Occipital lobe (tissue), 2 donors: ENCODE results near the gene ALDOC. TPM values are rescaled to one million over a fixed set of nuclear protein-coding genes. Genes with fewer than 3 reads are reported as not detected.

Source experiments
- DNase-seq: peaks from one replicate; lab custom pipeline; 2025; lab: John Stamatoyannopoulos, UW
- total RNA-seq: library from RNA; depleted of rRNA; stranded (reverse); fragments of >200 nt; gene quantifications from one replicate; pipeline ENCODE4 v1.2.3, GENCODE V29; 2014

Gene ALDOC
- total RNA-seq, 1 donor from 2014 or later, result 78.1 TPM

DNA sequence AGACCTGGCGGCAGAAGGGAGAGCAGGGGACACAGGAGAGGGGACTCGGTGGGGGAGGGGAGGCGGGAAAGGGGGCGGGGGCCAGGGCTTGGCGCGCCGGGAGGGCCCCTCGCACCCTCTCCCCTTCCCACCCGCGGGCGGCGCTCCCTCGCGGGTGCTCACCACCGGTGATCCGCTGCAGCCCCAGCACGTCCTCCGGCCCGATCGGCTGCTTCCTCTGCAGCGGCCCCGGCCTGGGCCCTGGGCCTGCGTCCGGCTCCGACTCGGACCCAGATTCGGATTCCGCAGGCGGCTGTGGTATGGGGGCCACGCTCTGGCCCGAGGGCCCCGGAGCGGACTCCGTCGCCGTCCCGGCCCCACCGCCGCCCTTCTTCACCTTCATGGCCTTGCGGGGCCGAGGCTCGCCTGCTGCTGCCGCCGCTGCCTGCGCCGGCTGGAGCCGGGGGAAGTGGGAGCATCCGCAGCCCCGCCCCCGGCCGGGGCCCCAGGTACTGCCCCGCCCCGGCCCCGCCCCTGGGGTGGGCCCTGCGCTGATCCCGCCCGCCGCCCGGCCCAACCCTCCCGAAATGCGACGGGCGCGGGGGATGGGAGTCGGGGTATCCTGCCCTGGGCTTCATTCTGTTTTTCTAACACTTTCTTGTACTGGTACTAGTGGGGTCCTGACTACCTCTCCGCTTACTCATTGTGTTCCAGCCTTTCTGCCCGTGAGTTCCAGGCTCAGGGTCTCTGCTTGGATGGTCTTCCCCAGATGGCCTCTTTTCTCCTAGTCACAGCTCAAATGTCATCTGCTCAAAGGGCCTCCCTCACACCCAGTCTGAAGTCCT is 24.3 kb downstream of the ALDOC start, which contains the start of gene UNC119:
TSS of gene UNC119 (minus strand) at position 449 of the 824 bp plus-strand sequence. CDS start at position 382, 67 bp downstream.
- DNase-seq, result peak; percentile 52

DNA sequence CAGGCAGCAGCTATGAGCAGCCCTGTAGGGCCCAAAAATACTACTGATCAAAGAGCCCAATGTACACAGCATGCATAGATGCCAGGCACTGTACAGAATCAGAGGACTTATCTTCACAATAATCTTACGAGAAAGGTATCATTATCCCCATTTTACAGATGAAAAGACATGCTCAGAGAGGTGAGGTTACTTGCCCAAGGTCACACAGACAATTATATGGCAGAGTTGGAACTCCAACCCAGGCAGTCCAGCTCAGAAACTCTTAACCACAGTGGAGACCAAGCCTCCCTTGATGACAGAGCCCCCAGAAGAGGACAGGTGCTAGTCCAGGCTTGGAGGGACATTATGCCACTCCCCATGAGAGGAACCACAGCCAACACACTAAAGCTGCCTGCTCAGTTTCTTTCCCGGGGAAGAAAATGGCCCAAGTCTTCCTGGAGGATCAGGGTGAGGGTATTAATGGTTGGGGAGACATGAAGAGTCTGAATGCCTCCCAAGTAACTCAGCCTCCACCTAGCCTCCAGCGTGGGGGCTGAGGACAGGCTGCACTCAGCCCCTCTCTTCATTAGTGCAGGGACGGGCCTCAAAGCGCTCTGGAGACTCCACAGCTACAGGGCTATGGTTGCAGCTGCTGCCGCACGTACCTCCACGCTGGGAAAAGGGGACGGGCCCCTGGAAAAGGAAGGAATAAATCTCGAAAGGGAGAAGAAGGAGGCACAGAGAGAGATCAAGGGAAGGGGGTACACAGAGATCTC is 25.1 kb downstream of the ALDOC start:
- DNase-seq, result no peak

DNA sequence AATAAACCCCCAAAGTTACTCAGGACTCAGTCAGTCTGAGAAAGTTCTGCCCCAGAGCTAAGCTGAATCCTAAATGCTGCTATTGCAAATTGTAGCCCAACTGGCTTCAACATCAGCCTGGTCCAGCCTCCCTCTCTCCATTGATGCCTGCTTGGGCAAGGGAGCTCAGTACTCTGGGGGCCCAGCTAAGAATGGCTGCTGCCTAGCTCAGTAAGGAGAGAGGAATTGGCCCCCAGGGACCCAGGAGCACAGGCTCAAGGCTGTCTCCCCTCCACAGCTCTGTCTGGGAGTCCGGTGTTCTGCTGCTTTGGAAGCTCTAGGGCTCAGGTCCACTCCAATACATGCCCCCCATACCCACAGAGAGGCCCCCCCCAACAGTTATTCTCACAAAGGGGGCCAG is 25.8 kb downstream of the ALDOC start:
- DNase-seq, result no peak

DNA sequence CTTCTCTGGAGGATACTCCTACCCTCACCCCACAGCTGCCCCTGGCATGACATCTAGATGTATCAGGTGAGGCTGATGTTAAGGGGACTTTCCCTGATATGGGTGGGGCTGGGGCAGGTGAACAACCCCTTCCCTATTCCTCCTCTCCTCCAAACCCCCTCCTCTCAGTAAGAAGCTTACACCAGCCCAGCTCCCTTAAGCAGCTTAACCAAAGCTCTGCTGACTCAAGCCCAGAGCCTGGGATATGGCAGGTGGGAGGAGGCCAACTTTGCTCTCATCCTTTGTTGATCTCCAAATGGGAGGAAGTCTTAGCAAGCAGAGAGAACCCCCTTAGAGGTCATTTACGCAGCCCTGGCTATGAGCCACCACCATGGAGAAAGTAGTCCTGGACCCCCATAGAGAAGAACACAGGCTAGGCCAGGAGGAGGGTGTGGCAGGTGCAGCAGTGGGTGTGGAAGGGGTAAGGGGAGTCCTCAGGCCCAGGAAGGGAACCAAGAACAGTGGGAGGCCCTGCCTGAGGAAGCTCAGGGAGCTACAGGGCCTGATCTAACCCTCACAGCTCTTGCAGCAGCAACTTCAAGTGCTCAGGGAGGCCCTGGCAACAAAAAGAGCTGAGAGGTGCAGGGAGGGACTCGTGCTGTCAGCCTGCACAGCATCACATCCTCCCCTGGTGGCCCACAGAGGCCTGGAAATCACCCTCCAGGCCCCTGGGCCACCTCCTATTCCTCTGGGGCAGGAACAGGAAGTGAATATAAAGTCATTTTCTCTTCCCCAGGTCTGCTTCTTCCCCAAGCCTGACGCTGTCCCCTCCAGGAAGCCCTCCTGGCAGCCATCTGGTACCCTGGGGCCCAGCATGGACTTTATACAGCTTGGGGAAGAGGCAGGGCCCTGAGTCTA is 27.2 kb downstream of the ALDOC start:
- no peak for DNase-seq

DNA sequence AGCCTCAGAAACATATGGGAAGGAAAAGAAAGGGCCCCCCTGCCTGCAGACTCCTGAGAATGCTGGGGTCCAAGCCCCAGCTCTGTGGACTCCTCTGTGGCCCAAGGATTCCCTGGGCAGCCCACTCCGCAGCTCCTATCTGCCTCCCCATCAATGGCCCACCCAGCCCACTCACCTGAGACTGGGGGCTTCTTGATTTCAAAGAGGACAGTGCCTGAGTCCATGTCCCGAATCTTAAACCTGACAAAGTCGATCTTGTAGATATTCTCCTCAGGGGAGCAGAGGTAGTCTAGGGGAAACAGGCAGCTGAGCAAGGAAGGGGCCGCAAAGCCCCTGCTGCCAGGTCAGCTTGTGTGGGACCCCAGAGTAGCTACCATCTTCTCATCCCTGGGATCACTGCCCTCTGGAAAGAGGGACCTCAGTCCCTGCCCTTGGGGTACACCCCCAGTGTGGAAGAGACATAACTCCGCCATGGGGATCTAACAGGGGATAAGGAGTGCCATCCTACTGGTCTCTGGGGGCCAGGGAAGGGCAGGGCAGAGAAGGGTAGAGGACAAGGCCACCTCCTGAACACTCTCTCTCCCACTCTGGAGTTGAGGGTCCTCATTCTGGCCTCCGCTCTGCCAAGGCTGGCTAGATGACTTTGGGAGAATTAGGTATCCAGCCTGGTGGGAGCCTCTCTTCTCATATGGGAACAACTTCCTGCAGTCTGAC is 28.1 kb downstream of the ALDOC start:
- no peak for DNase-seq

DNA sequence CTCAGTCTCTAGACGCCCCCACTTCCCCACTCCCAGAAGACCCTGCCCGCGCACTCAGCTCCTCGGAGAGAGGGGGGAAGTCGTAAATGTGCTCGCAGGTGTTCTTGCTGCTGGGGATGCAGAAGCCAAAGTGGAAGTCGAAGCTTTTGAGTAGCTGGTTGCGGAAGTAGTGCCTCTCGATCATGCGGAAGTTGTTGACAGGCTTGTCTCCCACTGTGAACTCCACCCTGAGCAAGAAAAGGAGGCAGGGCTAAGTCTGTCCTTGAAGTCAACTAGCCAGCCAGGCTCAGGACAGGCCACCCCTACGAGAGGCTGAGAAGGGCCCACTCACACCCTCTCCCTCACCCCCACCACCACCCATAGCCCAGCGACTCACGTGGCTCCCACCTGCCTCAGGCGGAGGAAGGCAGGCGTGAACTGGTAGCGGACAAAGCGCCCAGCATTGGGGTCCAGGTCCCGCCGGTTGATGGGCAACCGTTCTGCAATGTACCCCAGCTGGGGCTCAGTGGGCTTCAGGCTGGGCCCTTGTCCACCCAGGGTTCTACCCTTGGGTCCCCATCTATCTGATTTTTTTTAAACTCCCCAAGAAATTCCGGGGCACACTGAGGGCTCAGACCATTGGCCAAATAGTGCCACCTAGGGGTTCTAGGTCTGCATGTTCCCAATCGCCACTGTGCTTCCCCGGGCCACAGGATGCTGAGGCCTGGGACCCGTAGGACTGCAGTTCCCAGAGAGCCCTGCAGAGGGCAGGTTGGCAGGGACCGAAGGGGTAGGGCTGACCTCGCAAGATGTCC is 28.9 kb downstream of the ALDOC start:
- peak; percentile 40 for DNase-seq

DNA sequence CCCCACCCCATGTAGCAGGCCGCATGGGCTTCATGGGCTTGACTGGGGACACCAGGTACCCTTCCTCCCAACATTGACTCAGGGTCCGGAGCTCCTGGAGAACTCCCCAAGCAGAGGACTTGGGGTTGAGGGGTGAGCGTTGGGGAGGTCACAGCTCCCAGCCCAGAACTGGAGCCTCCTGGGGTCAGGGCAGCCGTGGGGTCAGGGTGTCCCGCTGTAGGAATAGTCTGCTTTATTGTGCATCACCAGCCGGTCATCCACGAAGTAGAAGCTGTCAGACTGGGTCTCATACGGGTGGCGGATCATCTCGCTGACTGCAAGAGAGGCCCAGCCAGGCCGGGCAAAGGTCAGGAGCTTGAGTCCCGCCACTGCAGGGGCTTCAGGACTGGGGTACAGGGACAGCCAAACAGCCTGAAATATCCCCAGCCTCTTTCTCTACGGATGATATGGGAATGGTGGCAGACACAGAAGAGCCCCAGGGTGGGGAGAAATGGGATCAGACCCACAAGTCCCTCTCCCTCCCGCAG is 29.5 kb downstream of the ALDOC start:
- DNase-seq, result no peak

DNA sequence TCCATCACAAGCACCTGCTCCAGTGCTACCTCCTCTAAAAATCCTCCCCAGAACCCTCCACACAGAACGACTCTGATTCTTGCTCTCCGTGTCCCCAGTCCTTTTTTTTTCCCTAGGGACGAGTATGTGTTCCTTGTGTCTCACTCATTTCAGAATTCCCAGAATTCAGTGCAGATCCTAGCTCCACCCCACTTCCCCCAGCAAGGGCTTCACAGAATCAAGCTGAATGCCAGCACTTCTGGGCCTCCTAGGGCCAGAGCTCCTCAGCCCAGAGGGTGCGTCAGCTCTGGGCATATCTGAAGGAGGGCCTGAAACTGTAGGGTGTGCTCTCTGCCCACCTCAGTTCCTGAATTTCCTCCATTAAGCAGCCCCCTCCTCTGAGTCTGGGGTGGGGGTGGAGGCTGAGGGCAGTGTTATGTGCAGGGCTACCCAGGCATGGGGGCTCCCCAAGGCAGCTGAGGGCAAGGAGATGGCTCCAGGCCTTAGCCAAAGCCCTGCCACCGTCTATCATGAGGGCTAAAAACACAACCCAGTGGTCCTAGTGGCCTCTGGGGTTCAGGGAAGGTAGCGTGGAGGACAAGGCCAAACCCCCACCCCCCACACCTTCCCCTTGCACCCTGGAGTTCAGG is 30.8 kb downstream of the ALDOC start:
- no peak for DNase-seq

DNA sequence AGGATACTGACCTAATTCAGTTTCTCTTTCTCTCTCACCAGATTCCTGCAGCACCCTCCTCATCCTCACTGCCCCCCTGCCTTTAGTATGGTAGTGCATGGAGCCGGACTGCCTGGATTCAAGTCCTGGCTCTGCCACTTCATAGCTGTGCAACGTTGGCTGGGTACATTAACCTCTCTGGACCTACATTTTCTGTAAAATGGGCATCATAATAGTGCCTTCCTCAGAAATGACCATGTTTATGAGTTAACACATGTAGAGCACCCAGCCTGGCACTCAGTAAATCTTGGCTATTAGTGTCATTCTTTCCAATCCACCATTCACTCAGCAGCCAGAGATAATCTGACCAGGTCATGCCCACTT is 31.6 kb downstream of the ALDOC start:
- DNase-seq, result no peak

DNA sequence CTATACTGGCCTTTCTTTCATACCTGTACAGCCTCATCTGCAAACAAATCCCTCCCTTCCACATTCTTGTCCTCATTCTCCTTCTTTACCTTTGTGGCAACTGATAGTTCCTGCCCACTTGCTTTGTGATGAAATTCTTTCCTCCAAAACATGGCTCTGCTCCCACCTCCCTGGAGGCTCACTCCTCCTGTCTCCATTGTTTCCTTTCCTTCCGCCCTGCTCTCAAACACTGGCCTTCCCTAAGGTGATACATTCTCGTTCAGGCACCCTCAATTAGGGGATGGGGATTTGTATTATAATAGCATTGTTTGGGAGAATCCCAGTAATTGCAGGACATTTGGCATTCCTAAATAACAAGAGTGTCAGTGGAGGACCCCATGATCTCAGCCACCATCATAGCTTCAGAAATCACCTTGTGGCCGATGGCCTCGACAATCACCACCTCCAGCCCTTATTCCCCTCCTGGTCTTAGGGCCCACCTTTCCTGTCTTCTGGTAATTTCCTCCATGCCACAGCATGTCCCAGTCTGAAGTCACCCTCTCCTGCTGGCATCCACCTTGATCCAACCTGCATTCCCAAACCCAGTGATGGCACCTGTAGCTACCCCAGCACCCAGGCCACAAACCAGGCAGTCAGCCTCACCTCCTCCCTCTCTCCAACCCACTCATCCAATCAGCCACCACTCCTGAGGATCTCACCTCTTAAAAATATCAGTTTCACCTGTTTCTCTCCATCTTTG is 32.1 kb downstream of the ALDOC start:
- DNase-seq, result no peak

DNA sequence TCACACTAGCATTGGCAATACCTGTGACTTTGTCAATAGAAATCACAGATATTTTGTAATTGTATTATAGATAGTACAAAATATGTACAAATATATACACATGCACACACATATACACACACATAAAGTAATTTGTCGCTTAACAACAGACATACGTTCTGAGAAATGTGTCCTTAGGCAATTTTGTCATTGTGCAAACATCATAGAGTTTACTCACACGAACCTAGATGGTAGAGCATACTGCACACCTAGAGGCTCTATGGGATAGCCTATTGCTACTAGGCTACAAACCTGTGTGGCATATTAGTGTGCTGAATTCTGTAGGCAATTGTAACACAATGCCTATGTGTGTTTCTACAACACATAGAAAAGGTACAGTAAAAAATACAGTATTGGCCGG is 35.3 kb downstream of the ALDOC start:
- DNase-seq, result no peak

DNA sequence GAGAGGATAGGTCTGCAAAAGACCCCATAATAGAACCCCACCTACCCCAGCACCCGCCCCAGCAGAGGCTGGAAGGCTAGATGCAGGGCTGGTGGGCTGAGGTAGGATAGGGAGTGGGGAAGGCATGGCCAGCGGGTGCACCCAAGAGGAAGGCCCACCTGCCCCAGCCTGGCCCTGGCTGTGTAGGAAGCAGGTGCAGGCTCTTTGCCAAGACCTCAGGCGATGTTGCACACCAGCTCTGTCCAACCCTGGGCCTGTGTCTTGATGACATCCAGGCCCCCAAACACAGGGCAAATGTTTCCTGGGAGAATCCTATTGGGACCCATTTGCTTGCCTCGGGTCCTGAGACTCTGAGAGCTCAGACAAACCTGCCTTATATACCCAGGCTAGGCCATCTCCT is 36.5 kb downstream of the ALDOC start:
- no peak for DNase-seq

DNA sequence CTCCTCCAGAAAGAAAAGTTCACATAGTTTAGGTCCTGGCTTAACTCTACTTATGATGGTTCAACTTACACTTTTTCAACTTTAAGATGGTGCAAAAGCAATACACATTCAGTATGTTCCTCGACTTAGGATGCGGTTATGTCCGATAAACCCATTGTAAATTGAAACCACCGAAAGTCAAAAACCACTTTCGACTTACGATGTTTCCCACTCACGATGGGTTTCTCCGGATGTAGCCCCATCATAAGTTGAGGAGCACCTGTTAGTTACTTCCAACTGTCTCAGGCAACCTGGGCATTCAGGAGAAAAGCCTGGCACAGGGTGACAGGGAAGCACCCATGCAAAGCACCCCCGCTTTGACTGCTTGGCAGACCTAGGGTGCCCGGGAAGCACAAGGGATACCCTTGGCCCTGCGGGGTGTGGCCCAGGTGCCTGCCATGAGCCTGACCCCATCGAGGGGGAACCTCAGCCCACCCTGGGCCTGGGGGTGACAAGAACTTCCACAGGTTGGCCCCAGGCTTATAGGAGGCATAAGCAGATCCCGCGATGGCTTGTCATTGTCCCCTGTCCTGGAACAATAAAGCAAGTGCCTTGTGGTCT is 38.3 kb downstream of the ALDOC start:
- DNase-seq, result no peak

DNA sequence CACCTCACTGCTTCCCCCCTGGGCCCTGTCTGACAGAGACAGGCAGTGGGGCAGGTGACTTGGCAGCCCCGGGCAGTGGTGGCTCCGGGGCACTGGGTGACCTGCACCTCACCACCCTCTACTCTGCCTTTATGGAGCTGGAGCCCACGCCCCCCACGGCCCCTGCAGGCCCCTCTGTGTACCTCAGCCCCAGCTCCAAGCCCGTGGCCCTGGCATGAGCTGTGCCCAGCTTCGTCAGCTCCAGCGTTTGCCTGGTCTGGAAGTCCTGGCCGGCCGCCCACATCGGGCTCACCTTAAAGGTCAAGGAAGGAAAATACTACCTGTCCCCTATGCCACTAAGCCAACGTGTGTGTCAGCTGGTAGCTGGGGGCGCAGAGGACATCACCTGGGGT is 39.5 kb downstream of the ALDOC start:
- no peak for DNase-seq

DNA sequence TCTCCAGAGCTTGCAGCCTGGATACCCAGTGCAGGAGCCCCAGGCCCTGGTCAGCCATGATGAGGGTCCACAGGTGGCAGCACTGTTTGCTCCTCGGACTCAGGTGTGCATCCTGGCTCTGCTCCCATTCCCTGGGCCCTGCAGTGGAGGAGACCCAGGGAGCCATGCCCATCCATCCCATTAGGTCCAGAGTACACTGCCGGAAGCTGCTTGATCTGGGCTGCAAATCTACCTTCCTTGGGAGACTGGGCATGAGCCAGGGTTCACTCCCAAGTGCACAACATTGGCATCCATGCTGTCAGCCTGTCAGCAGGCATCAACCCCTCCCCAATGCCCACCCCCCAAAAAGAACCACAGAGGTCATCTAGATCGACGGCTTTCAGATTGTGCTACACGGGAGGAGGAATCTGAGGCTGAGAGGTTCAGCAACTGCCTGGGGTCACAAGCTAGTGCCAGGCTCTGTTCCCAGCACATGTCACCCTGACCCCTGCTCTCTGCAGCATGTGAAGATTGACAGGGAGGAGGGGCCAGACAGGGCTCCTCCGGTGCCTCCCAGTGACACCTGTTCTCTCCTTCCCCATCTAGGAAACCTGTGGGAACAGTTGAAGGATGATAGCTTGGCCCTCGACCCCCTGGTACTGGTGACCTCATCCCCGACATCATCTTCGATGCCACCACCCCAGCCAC is 40.0 kb downstream of the ALDOC start:
- DNase-seq, result no peak

DNA sequence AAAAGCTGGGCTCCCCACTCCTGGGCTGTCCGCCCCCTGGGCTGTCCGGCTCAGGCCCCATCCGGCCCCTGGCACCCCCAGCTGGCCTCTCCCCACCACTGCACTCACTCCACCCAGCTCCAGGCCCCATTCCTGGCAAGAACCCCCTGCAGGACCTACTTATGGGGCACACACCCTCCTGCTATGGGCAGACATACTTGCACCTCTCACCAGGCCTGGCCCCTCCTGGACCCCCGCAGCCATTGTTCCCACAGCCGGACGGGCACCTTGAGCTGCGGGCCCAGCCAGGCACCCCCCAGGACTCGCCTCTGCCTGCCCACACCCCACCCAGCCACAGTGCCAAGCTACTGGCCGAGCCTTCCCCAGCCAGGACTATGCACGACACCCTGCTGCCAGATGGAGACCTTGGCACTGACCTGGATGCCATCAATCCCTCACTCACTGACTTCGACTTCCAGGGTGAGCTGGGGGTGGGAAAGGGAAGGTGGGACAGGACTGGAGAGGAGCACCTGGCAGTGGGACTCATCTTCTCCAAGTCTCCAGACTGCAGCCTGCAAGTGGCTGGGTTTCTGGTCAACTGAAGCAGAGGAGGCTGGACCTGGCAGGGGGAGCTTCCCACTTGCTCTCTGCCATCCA is 41.8 kb downstream of the ALDOC start:
- DNase-seq, result no peak

DNA sequence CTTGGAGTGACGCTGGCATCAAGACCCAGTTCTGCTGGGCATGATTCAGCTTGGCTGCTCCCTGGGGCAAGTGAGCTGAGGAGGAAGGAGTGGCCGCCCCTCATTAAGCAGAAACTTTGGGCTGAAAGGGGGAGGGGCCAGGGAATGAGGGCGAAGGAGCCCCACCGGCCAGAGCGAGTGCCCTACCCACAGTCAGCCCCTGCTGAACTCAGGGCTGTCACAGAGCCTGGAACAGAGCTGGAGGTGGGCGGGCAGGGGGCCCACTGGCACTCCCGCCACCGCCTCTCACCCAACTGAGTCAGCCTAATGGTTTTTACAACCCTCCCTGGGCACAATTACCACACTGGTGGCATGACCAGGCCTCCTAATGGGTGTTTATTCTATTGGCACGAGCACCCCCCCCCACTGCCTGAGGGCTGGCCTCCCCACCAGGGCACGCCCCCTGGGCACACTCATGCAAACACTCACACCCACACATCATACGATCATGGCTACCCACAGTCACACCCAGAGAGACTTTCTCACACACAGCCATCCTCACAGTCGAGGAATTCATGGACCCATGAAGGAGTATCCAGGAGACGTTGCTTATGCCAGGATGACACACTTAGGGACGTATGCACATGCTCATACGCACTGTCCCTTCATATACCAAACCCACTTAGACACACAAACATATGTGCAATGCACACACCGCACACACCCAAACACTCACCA is 43.4 kb downstream of the ALDOC start:
- no peak for DNase-seq
